Activated naive CD4-positive, alpha-beta T cell treated with anti-CD3 and anti-CD28 coated beads for 36 hours (primary cell): ENCODE results near the gene DDX56. TPM values are rescaled to one million over a fixed set of nuclear protein-coding genes. Genes with fewer than 3 reads are reported as not detected.
A peak's percentile ranks its signal among the peaks of the same experiment; 100 is the strongest.

Source experiments
- CTCF ChIA-PET: fragments of 350-600 bp; sonication (Branson Sonifier 250); formaldehyde crosslinking; loops from one replicate; lab custom pipeline; 2021; ENCODE audit warnings: antibody characterized with exemption; lab: Charles Lee
- DNase-seq: peaks from one replicate; pipeline ENCODE4 v3.0.0-alpha.2; 2020
- H3K27ac Mint-ChIP-seq: one replicate; pipeline ENCODE4 v1.8.0; 2021; ENCODE audit warnings: mild to moderate bottlenecking, mixed read lengths
- H3K27me3 Mint-ChIP-seq: one replicate; pipeline ENCODE4 v1.8.0; 2021; ENCODE audit warnings: low read depth, mixed read lengths
- H3K36me3 Mint-ChIP-seq: one replicate; pipeline ENCODE4 v1.8.0; 2021; ENCODE audit warnings: low read depth, mixed read lengths
- H3K4me1 Mint-ChIP-seq: one replicate; pipeline ENCODE4 v1.8.0; 2021; ENCODE audit warnings: low read depth, mixed read lengths
- H3K4me3 Mint-ChIP-seq: one replicate; pipeline ENCODE4 v1.8.0; 2021; ENCODE audit warnings: mild to moderate bottlenecking, moderate library complexity, mixed read lengths
- H3K9me3 Mint-ChIP-seq: one replicate; pipeline ENCODE4 v1.8.0; 2021; ENCODE audit warnings: mixed read lengths
- intact Hi-C: fragments of 100-400 bp; cut with micrococcal nuclease; formaldehyde crosslinking; loops from one replicate; pipeline ENCODE4 v1.15.1; 2023
- total RNA-seq, 2 experiments: library from RNA; stranded (reverse); gene quantifications; one replicate each; pipeline ENCODE4 v1.2.3, GENCODE V29; 2021

DDX56 gene
- total RNA-seq, 2 experiments from 2014 or later: 65.8 to 74.0 TPM

GRCh38 chr7:44587843-44588711, 14.4 kb upstream of the DDX56 start:
- Mint-ChIP-seq H3K4me1 (peaks cover 4% of the 10 kb centered on the region), H3K9me3 (no peaks in the 10 kb centered on the region), H3K27ac (no peak overlapping the region), H3K27me3 (peaks cover 1% of the 10 kb centered on the region), H3K36me3 (no peaks in the 10 kb centered on the region), H3K4me3 (no peak overlapping the region)
- intact Hi-C loops: loop anchor here (1.0 kb wide), 5 partner anchors 50 to 548 kb away; partner anchors contain the start of gene PPIA
- peak; percentile 83 for DNase-seq
- CTCF ChIA-PET: interaction anchor here (0.6 to 1.3 kb wide), 5 partner anchors 29 to 261 kb away, joined by 3 to 5 read pairs (median 3); no protein-coding TSS in a partner anchor

- Mint-ChIP-seq H3K9me3 (no peaks in the 10 kb centered on the region), H3K27ac (peak overlapping the region; percentile 87), H3K27me3 (peaks cover 2% of the 10 kb centered on the region), H3K36me3 (peaks cover 27% of the 10 kb centered on the region), H3K4me1 (peaks cover 34% of the 10 kb centered on the region), H3K4me3 (peak overlapping the region; percentile 90)
- DNase-seq: no peak
- CTCF ChIA-PET: interaction anchor here (0.7 kb wide), 1 partner anchor 275 kb away, joined by 3 read pairs; no protein-coding TSS in a partner anchor
- intact Hi-C loops: loop anchor here (5.0 kb wide), 1 partner anchor 326 kb away; no protein-coding TSS in a partner anchor
Observed at GRCh38 chr7:44583146-44583865, 9.6 kb upstream of the DDX56 start.

GRCh38 chr7:44581879-44582603, 8.3 kb upstream of the DDX56 start, which contains the start of gene TMED4:
TMED4 (minus strand) TSS chr7:44582231; CDS start chr7:44582206, 25 bp downstream.
- intact Hi-C loops: loop anchor here (1.0 to 5.0 kb wide), 13 partner anchors 8 to 529 kb away; partner anchors contain the start of genes H2AZ2, NUDCD3, OGDH and PPIA
- DNase-seq: peak; percentile 100
- H3K36me3 Mint-ChIP-seq: peaks cover 27% of the 10 kb centered on the region
- H3K9me3 Mint-ChIP-seq: no peaks in the 10 kb centered on the region
- CTCF ChIA-PET: interaction anchor here (0.5 to 3.5 kb wide), 5 partner anchors 17 to 277 kb away, joined by 3 to 16 read pairs (median 3); no protein-coding TSS in a partner anchor
- peaks cover 33% of the 10 kb centered on the region for H3K4me1 Mint-ChIP-seq
- peak within 1 kb of the TSS; percentile 90 for H3K4me3 Mint-ChIP-seq
- H3K27me3 Mint-ChIP-seq: peaks cover 2% of the 10 kb centered on the region
- H3K27ac Mint-ChIP-seq: peak within 1 kb of the TSS; percentile 87

- Mint-ChIP-seq H3K4me1 (peaks cover 33% of the 10 kb centered on the region), H3K27me3 (peaks cover 2% of the 10 kb centered on the region)
Observed at GRCh38 chr7:44580945-44581878, 7.5 kb upstream of the DDX56 start.

GRCh38 chr7:44576228-44576627, 2.5 kb upstream of the DDX56 start:
- no peak for DNase-seq
- H3K4me1 Mint-ChIP-seq: peaks cover 62% of the 10 kb centered on the region
- H3K4me3 Mint-ChIP-seq: peak overlapping the region; percentile 13
- peak overlapping the region; percentile 61 for H3K27ac Mint-ChIP-seq
- H3K36me3 Mint-ChIP-seq: peaks cover 64% of the 10 kb centered on the region
- intact Hi-C loops: no loop called here
- CTCF ChIA-PET: interaction anchor here (5.1 kb wide), 1 partner anchor 11 kb away, joined by 34 read pairs; no protein-coding TSS in a partner anchor
- no peaks in the 10 kb centered on the region for H3K9me3 Mint-ChIP-seq
- H3K27me3 Mint-ChIP-seq: no peaks in the 10 kb centered on the region

More at GRCh38 chr7:44580945-44581878, 7.5 kb upstream of the DDX56 start:
- CTCF ChIA-PET: interaction anchor here (0.5 to 3.5 kb wide), 4 partner anchors 16 to 265 kb away, joined by 3 to 16 read pairs (median 4); no protein-coding TSS in a partner anchor
- Mint-ChIP-seq H3K27ac (peak overlapping the region; percentile 87), H3K9me3 (no peaks in the 10 kb centered on the region), H3K4me3 (peak overlapping the region; percentile 90), H3K36me3 (peaks cover 29% of the 10 kb centered on the region)
- DNase-seq: peak; percentile 73
- intact Hi-C loops: loop anchor here (5.0 kb wide), 1 partner anchor 324 kb away; no protein-coding TSS in a partner anchor

GRCh38 chr7:44575054-44575453, 1.3 kb upstream of the DDX56 start:
- Mint-ChIP-seq H3K9me3 (no peaks in the 10 kb centered on the region), H3K4me3 (peak overlapping the region; percentile 96), H3K4me1 (peaks cover 55% of the 10 kb centered on the region), H3K27ac (no peak overlapping the region), H3K36me3 (peaks cover 61% of the 10 kb centered on the region), H3K27me3 (no peaks in the 10 kb centered on the region)
- intact Hi-C loops: no loop called here
- CTCF ChIA-PET: interaction anchor here (0.6 to 5.1 kb wide), 2 partner anchors 10 to 542 kb away, joined by 4 to 34 read pairs; no protein-coding TSS in a partner anchor
- no peak for DNase-seq

GRCh38 chr7:44574287-44574872, 672 bp upstream of the DDX56 start:
- H3K9me3 Mint-ChIP-seq: no peaks in the 10 kb centered on the region
- H3K27me3 Mint-ChIP-seq: no peaks in the 10 kb centered on the region
- peak overlapping the region; percentile 93 for H3K27ac Mint-ChIP-seq
- CTCF ChIA-PET: interaction anchor here (0.6 to 5.1 kb wide), 5 partner anchors 9 to 543 kb away, joined by 3 to 34 read pairs (median 4); no protein-coding TSS in a partner anchor
- peaks cover 52% of the 10 kb centered on the region for H3K4me1 Mint-ChIP-seq
- no peak for DNase-seq
- H3K4me3 Mint-ChIP-seq: peak overlapping the region; percentile 96
- intact Hi-C loops: loop anchor here (1.0 to 5.0 kb wide), 2 partner anchors 8 to 492 kb away; partner anchors contain the start of genes POLM and TMED4
- H3K36me3 Mint-ChIP-seq: peaks cover 62% of the 10 kb centered on the region

GRCh38 chr7:44572771-44573170, 937 bp downstream of the DDX56 start:
- Mint-ChIP-seq H3K4me1 (peaks cover 51% of the 10 kb centered on the region), H3K27ac (peak overlapping the region; percentile 93), H3K36me3 (peaks cover 64% of the 10 kb centered on the region), H3K9me3 (no peaks in the 10 kb centered on the region), H3K4me3 (peak overlapping the region; percentile 96), H3K27me3 (no peaks in the 10 kb centered on the region)
- no peak for DNase-seq
- CTCF ChIA-PET: interaction anchor here (0.6 to 5.1 kb wide), 6 partner anchors 8 to 332 kb away, joined by 3 to 34 read pairs (median 3); partner anchors contain the start of gene NUDCD3
- intact Hi-C loops: loop anchor here (2.0 to 5.0 kb wide), 2 partner anchors 82 to 490 kb away; partner anchors contain the start of genes NUDCD3 and POLM

- Mint-ChIP-seq H3K9me3 (no peaks in the 10 kb centered on the region), H3K27ac (no peak overlapping the region), H3K4me3 (no peak overlapping the region), H3K4me1 (peaks cover 45% of the 10 kb centered on the region), H3K36me3 (peaks cover 70% of the 10 kb centered on the region), H3K27me3 (no peaks in the 10 kb centered on the region)
- CTCF ChIA-PET: interaction anchor here (1.5 kb wide), 1 partner anchor 17 kb away, joined by 4 read pairs; no protein-coding TSS in a partner anchor
- intact Hi-C loops: loop anchor here (5.0 to 10.0 kb wide), 2 partner anchors 195 to 488 kb away; partner anchors contain the start of gene POLM
- DNase-seq: no peak
Observed at GRCh38 chr7:44569959-44570358, 3.7 kb downstream of the DDX56 start.
